Endothelial cell (in vitro differentiated cells): ENCODE results near the gene HTRA1. TPM values are rescaled to one million over a fixed set of nuclear protein-coding genes. Genes with fewer than 3 reads are reported as not detected.

Experiments
- DNase-seq: peaks from one replicate; pipeline ENCODE4 v3.0.0; 2021; ENCODE audit warnings: low spot score
- H3K27ac Mint-ChIP-seq: one replicate; pipeline ENCODE4 v1.8.0; 2021; ENCODE audit warnings: mixed read lengths, inconsistent platforms; ENCODE audit not compliant: unreplicated experiment
- H3K27me3 Mint-ChIP-seq: one replicate; pipeline ENCODE4 v1.8.0; 2021; ENCODE audit warnings: mild to moderate bottlenecking, moderate library complexity, mixed read lengths, inconsistent platforms; ENCODE audit not compliant: unreplicated experiment
- H3K36me3 Mint-ChIP-seq: one replicate; pipeline ENCODE4 v1.8.0; 2021; ENCODE audit warnings: mild to moderate bottlenecking, low read depth, mixed read lengths, inconsistent platforms; ENCODE audit not compliant: unreplicated experiment
- H3K4me1 Mint-ChIP-seq: one replicate; pipeline ENCODE4 v1.8.0; 2021; ENCODE audit warnings: mild to moderate bottlenecking, mixed read lengths, inconsistent platforms; ENCODE audit not compliant: unreplicated experiment
- H3K4me3 Mint-ChIP-seq: one replicate; pipeline ENCODE4 v1.8.0; 2021; ENCODE audit warnings: mild to moderate bottlenecking, mixed read lengths, inconsistent platforms; ENCODE audit not compliant: unreplicated experiment
- H3K9me3 Mint-ChIP-seq: one replicate; pipeline ENCODE4 v1.8.0; 2021; ENCODE audit warnings: mixed read lengths, inconsistent platforms; ENCODE audit not compliant: unreplicated experiment
- total RNA-seq: library from RNA; stranded (reverse); fragmentation: NEBNext Ultra II Directional; extraction: Animal tissue kit (Norgen Biotek cat#: 25700); gene quantifications from one replicate; pipeline ENCODE4 v1.2.1, GENCODE V29; 2021; ENCODE audit not compliant: unreplicated experiment
- TF ChIP-seq, protein P1 (sequence below): fragments of 200-600 bp; sonication (generic); IDR thresholded peaks from one replicate; pipeline ENCODE4 v1.5.0; 2021; ENCODE audit warnings: antibody characterized with exemption; ENCODE audit not compliant: unreplicated experiment

Gene HTRA1
- total RNA-seq, 1 donor from 2014 or later, result 72.3 TPM

GRCh38 chr10:122507616-122508015 lies 46.3 kb downstream of the HTRA1 start:
- TF ChIP-seq, protein P1, sequence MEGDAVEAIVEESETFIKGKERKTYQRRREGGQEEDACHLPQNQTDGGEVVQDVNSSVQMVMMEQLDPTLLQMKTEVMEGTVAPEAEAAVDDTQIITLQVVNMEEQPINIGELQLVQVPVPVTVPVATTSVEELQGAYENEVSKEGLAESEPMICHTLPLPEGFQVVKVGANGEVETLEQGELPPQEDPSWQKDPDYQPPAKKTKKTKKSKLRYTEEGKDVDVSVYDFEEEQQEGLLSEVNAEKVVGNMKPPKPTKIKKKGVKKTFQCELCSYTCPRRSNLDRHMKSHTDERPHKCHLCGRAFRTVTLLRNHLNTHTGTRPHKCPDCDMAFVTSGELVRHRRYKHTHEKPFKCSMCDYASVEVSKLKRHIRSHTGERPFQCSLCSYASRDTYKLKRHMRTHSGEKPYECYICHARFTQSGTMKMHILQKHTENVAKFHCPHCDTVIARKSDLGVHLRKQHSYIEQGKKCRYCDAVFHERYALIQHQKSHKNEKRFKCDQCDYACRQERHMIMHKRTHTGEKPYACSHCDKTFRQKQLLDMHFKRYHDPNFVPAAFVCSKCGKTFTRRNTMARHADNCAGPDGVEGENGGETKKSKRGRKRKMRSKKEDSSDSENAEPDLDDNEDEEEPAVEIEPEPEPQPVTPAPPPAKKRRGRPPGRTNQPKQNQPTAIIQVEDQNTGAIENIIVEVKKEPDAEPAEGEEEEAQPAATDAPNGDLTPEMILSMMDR, result no peak
- H3K36me3 Mint-ChIP-seq, result peaks cover 7% of the 10 kb centered on the region
- peaks cover 12% of the 10 kb centered on the region for H3K27me3 Mint-ChIP-seq
- peak overlapping the region; percentile 13 for H3K4me3 Mint-ChIP-seq
- DNase-seq, result no peak
- no peak overlapping the region for H3K27ac Mint-ChIP-seq
- H3K4me1 Mint-ChIP-seq, result no peaks in the 10 kb centered on the region
- no peaks in the 10 kb centered on the region for H3K9me3 Mint-ChIP-seq

DNA sequence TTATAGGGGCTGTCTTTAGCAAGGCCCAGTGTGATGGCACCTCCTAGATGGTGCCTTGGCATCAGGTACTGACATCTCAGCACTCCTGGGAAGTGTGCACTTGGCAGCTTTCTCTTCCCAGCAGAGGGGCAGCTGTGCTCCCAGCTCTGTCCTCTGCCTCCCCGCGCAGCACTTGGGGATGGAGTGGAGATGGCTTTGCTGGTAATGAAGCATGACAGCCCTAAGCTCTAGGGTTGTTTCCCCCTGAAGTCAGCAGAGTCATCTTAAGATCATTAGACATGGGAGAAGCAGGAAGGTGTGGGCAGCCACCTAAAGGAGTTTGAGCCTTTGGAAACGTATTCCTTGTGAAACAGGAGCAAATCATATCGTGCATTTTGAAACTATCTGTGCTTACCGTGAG lies 46.7 kb downstream of the HTRA1 start:
- Mint-ChIP-seq H3K4me3 (no peak overlapping the region), H3K36me3 (peaks cover 7% of the 10 kb centered on the region), H3K4me1 (no peaks in the 10 kb centered on the region)

GRCh38 chr10:122509323-122509722 lies 48.0 kb downstream of the HTRA1 start:
- TF ChIP-seq, protein P1, result no peak
- peaks cover 12% of the 10 kb centered on the region for H3K27me3 Mint-ChIP-seq
- no peaks in the 10 kb centered on the region for H3K9me3 Mint-ChIP-seq
- H3K4me1 Mint-ChIP-seq, result no peaks in the 10 kb centered on the region
- no peak overlapping the region for H3K27ac Mint-ChIP-seq
- peaks cover 7% of the 10 kb centered on the region for H3K36me3 Mint-ChIP-seq
- DNase-seq, result no peak
- no peak overlapping the region for H3K4me3 Mint-ChIP-seq

More for the DNA sequence above, 46.7 kb downstream of the HTRA1 start:
- Mint-ChIP-seq H3K27ac (no peak overlapping the region), H3K27me3 (peaks cover 12% of the 10 kb centered on the region), H3K9me3 (no peaks in the 10 kb centered on the region)
- no peak for DNase-seq
- TF ChIP-seq, protein P1, result no peak

DNA sequence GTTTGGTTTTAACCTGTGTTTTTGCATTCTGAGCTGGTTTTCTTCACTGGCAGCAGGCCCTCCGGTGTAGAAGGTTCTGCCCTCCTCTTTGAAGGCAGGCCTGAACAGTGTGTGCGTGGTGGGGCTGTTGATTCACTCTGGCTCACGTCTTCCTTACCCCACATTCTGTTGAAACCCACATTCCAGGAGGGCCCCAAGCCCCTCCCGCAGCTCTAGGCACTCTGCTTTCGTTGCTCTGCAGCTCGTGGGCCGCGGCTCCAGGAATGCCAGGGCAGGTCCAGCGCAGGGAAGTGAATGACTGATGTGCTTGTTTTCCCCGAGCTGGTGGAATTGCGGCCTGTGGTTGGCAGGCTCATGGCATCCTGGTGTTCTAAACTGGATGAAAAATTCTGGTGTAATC lies 49.0 kb downstream of the HTRA1 start:
- H3K4me1 Mint-ChIP-seq, result no peaks in the 10 kb centered on the region
- H3K4me3 Mint-ChIP-seq, result no peak overlapping the region
- H3K27ac Mint-ChIP-seq, result no peak overlapping the region
- H3K36me3 Mint-ChIP-seq, result peaks cover 5% of the 10 kb centered on the region
- H3K27me3 Mint-ChIP-seq, result peaks cover 12% of the 10 kb centered on the region
- no peaks in the 10 kb centered on the region for H3K9me3 Mint-ChIP-seq
- TF ChIP-seq, protein P1, result no peak
- no peak for DNase-seq

DNA sequence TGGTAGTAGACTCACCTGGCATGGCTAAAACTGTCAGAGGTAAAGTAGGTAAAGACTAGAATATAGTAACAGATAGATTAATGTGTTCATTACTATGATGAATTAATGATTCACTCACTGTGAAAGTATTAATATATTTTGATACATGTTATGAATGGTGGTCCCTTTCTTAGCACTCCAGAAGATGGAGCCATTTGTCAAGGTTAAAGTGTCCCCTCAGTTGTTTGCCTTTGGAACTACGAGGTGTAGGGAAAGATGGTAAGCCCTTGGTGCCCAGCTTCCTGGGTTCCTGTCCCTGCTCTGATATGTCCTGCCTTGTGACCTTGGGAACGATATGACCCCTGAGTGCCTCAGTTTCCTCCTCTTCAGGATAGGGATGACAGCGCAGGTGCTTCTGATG lies 49.4 kb downstream of the HTRA1 start:
- Mint-ChIP-seq H3K4me1 (no peaks in the 10 kb centered on the region), H3K27me3 (peaks cover 12% of the 10 kb centered on the region), H3K9me3 (no peaks in the 10 kb centered on the region), H3K4me3 (no peak overlapping the region), H3K27ac (no peak overlapping the region), H3K36me3 (peaks cover 7% of the 10 kb centered on the region)
- DNase-seq, result no peak
- TF ChIP-seq, protein P1, result no peak
